Stimulated activated CD8-positive, alpha-beta memory T cell treated with anti-CD3 and anti-CD28 coated beads, Interleukin-4, amount 100 ng/mL, for 48 hours (primary cell): ENCODE measurements around the gene COL8A2.

Experiments
- DNase-seq: peaks from one replicate; pipeline ENCODE4 v3.0.0-alpha.2; 2020

Gene COL8A2

GRCh38 chr1:36108314-36108713 is 16.7 kb downstream of the COL8A2 start:
- no peak for DNase-seq

- DNase-seq = no peak
Observed at GRCh38 chr1:36107394-36107793, 17.6 kb downstream of the COL8A2 start.

GRCh38 chr1:36106269-36106668 is 18.8 kb downstream of the COL8A2 start:
- no peak for DNase-seq

GRCh38 chr1:36101546-36101945 is 23.5 kb downstream of the COL8A2 start:
- no peak for DNase-seq

GRCh38 chr1:36100376-36100775 is 24.6 kb downstream of the COL8A2 start:
- DNase-seq = no peak

- peak; percentile 88 for DNase-seq
Observed at GRCh38 chr1:36099681-36100341, 25.2 kb downstream of the COL8A2 start.

GRCh38 chr1:36098650-36099365 is 26.2 kb downstream of the COL8A2 start:
- no peak for DNase-seq

- DNase-seq = no peak
Observed at GRCh38 chr1:36097693-36098585, 27.1 kb downstream of the COL8A2 start.

- no peak for DNase-seq
Observed at GRCh38 chr1:36096500-36097432, 28.3 kb downstream of the COL8A2 start.

- no peak for DNase-seq
Observed at GRCh38 chr1:36095760-36096405, 29.1 kb downstream of the COL8A2 start.

GRCh38 chr1:36094621-36095061 is 30.4 kb downstream of the COL8A2 start:
- no peak for DNase-seq

GRCh38 chr1:36093929-36094328 is 31.1 kb downstream of the COL8A2 start:
- DNase-seq = no peak

- no peak for DNase-seq
Observed at GRCh38 chr1:36093226-36093625, 31.8 kb downstream of the COL8A2 start.

GRCh38 chr1:36092798-36093185 is 32.2 kb downstream of the COL8A2 start:
- no peak for DNase-seq

- DNase-seq = no peak
Observed at GRCh38 chr1:36092166-36092797, 32.7 kb downstream of the COL8A2 start.

GRCh38 chr1:36091698-36092097 is 33.3 kb downstream of the COL8A2 start:
- no peak for DNase-seq

GRCh38 chr1:36091141-36091540 is 33.9 kb downstream of the COL8A2 start:
- no peak for DNase-seq

- DNase-seq = peak; percentile 39
Observed at GRCh38 chr1:36089393-36090121, 35.5 kb downstream of the COL8A2 start.

- peak; percentile 94 for DNase-seq
Observed at GRCh38 chr1:36088577-36089392, 36.2 kb downstream of the COL8A2 start, which contains the start of gene ADPRS. TSS of gene ADPRS (plus strand) at chr1:36088892. CDS start at chr1:36088905, 13 bp downstream.

- DNase-seq = no peak
Observed at GRCh38 chr1:36088265-36088576, 36.8 kb downstream of the COL8A2 start.
